GM21576 (cell line): Measurements from ENCODE around the gene EFR3B.

ENCODE experiments used
- ATAC-seq: cut with Tn5 transposase; IDR thresholded peaks from one replicate; pipeline ENCODE4 v1.9.1; 2021; ENCODE audit warnings: mild to moderate bottlenecking, moderate library complexity; ENCODE audit not compliant: unreplicated experiment

The EFR3B gene

DNA sequence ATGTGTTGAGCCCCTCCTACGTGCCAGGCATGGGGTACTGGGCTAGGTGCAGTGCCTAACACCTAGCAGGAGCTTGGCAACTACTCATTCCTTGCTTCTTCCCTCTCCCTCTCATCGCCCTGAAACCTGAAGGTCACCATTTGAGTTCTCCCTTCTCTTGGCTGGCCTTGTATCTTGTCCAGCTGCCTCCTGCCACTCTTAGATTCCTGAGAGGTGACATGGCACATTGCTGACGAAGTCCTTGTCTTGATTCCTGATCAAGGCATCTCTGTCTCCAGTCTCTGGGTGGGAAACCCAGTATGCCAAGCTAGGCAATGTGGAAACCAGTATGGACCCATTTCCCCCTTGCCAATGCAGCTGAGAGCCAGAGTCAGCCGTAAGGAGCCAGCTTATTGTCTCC is 9.0 kb upstream of the EFR3B start:
- no peak for ATAC-seq

DNA sequence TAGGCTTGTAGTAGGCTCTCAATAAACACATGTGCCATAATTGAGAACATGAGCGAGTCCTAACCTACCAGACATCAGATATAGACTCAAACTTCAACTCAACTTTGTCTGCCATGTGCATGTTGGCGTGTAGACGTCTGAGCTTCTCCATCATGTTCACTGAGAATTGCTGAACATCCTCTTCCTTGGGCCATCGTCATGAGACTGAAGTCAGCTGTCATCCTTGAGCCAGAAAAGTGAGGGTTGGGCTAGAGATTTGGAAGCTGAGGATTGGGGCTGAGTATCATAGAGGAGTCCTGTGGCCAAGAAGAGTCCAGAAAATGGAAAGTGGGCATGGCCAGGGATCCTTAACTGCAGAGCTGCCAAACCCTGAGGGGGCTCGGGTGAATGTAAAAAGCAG is 7.8 kb upstream of the EFR3B start:
- ATAC-seq: no peak

DNA sequence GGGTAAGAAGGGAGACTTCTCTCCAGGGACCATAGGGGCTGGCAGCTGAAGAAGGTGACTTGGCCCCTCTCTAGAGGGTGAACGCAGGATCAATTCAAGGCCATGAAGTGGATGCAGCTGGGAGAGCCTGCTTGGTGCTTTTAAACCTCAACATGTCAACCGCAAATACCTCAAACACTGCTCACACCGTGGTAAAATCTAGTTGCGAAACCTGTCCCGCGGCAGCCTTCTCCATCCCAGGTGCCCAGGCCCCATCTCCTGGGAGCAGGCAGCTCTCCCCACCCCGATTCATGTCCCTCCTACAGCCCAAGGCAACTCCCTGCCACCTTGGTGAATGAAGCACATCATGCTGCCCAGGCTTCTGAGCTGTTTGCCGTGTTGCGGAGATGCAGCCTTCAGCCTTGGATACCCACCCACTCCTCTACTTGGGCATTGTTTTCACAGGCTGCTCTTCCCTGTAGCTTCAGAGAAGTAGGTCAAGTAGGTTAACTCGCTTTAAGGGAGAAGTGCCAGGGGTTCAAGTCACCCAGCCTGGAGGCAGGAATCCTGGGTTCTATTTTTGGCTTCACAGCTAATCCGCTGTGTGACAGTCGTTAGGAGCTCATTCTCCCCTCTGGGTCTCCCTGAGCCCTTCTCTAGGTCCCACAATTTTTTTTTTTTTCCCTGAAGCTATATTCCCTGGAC is 6.2 kb upstream of the EFR3B start:
- no peak for ATAC-seq

DNA sequence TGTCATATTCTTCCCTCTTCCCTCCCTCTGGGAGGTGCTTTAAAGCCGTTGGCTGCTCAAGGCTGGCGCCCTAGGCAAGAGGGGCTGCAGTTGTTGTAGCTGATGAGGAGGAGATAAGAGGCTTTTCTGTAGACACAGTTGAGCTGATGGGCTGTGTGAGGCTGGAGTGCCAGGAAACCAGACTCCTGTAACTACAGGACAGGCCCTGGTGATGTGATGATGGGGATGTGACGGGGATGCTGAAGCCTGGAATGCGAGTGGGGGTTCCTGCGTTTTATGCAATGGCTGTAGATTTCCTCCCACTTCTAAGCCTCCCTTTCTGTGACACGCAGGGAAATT is 5.7 kb upstream of the EFR3B start:
- ATAC-seq: no peak

DNA sequence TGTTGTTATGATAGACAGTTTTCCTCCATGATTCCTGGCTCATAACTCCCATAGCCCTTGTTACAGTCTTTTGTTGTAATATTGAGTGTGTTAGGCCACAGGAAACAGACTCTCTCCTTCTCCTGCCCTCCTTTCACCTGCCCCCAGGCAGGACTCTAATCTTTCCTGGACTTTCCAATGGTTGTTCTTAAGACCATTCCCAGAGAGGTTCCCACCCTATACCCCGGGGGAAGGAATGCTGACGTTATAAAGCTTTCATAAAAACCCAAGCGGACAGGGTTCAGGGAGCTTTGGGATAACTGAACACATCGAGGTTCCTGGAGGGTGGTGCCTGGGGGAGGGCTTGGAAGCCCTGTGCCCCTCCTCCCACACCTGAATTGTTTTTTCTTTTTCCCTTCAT is 2.8 kb upstream of the EFR3B start:
- ATAC-seq: no peak

DNA sequence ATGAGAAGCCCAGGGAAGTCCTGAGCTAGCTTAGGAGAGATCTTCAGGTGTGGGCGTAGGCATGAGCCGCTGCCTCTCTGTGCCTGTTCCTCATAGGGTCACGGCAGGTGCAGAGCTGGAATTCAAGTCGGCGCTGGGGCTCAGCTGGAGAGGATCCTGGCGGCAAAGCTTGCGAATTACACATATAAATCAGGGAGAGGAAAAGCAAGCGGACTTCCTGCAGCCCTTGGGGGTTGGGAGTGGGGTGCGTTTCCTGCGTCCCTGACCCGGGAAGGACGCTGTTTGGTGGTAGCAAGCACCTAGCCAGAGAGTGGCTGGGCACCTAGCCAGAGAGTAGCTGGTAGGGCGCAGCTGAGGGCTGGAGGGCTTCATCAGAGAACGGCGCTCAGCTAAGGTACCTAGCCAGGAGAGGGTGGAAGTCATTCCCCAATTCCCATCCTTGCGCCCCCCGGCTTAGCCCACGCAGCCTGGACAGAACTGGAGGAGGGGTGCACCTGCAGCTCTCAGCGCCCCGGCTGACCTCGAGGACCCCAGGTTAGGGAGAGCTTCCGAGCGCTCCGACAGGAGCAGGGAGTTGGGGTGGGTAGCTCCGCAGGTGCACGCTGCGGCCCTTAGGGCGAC is 459 bp upstream of the EFR3B start:
- peak; percentile 2 for ATAC-seq

DNA sequence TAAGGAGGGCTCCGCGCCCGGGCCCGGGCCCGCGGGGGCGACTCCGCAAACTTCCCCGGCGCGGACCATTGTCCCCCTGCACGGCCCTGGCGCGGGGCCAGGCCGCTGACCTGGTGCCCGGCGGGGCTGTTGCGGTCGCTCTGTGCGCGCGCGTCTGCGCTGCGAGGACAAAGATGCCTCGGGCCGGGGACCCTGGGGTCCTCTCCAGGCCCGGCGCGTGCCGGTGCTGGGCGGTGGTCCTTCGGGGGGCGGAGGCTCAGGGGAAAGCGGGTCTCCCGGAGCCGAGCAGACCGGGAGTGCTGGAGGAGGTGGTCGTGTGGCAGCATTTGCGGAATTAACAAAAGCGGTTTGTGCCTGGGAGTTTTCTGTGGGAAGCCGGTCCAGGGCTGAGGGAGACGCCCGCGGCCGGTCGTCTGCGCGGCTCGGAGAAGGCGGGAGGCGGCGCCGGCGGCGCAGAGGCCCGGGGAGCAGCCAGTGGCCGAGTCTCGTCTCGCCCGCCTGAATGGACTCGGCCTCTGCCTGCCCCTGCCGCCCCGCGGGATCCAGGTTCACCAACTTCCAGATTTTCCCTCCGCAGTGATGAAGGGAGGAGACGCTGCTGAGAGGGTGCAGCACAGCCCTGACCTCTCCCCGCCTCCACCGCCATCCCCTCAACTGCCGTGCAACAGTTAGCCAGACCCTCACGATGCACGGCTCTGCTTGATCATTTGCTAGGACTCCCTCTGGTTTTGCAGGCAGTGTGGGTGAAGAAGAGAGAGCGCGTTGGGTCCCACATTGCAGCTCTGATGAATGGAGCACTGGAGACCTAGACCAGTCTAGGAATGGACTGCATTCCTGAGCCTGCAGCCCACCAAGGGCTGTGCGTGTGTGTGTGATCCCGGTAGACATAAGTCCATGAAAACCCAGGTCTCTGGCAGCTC is 705 bp downstream of the EFR3B start:
- ATAC-seq: no peak

DNA sequence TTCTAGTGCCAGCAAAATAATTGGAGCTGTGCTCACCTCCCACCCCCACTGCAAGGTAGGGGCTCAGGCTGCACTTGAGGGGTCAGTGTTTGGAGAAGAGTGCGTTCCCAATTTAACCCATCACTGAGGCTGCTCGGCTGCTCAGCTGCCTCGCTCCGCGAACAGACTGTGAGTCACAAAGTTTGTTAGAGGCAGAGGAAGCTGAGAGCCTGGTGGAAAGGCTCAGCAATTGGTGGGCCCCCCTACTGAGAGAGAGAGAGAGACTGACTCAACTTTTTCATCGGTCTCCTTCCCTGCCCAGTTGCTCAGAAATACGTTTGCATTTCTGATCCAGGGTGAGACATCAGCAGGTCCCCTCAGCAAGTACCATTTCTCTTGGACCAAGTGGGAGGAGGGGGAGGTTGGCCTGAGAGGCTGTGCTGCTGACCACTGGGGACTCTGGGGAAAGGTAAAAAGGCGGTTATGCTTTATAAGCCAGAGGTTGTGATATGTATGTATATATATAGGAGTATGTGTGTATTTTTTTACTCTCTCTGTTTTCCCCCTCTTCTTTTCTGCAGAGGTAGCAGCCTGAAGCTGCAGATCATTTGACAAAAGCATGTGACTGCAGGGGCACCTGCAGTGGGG is 1.5 kb downstream of the EFR3B start:
- no peak for ATAC-seq

DNA sequence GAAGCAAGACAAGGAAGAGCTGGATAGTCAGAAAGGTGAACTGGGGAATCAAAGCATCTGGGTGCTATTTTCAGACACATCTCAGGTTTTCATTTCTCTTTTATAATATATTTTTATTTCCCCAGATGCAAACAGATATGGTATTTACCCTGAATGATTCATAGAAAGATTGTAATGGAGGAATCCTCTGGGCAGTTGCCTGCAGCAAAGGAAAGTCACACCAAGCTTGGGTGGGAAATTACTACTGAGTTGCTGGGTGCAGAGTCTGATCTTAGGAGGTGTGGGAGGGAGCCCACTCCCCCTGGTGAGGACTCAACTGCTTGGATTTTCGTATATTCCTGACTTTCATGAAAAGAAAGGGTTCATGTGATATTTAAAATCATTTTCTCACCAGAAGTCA is 2.1 kb downstream of the EFR3B start:
- no peak for ATAC-seq

DNA sequence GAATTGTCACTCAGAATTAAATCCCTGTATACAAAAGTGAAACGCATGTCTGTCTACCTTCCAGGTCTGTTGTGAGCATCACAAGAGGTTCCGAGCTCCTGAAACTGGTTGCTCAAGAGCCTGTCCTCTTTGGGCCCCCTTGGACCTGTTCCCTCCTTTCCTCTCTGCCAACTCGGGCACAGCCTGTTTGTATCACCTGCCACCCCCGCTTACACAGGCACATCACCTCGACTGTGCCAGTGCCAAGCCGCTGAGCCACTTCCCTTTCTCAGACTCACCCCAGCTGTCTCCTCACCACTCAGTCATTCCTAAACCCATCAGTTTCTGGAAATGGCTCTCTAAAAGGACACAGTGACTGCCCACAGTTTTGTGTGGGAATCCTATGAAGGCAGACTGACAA is 3.1 kb downstream of the EFR3B start:
- ATAC-seq: no peak

DNA sequence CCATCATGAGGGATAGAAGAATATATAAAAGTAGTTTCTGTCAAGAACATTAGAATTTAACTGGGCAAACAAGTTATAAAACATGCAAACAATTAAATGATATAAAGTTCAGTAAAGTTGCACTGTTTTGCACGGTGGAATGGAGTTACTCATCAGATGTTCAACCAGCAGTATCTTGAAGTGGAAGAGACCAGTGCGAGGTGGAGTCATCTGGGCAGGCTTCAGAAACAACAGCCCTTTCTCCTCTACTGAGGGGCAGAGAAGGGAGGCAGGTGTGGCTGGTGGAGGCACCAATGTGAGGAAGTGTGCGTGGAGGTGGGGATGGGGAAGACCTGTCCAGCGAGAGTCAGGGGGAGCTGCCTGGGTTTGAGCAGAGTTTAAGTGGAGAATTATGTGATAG is 7.5 kb downstream of the EFR3B start:
- ATAC-seq: no peak

DNA sequence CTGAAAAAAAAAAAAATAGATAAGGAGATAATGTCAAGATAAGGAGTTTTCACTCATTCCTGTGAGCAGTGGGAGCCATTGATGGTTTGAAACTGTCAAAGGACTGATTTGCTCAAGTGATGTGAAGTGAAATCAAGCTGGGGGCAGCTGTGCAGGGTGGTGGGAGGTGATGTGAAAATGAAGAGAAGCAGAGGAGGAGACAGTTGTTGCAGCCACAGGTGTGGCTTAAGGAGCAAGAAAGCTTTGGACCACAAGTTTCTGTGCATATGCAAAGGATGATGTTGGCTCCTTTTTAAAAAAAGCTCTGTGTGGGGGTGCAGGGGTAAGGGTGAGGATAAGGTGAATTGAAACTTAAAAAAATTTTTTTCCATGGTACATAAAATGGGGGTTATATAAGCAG is 8.3 kb downstream of the EFR3B start:
- ATAC-seq: peak; percentile 57

DNA sequence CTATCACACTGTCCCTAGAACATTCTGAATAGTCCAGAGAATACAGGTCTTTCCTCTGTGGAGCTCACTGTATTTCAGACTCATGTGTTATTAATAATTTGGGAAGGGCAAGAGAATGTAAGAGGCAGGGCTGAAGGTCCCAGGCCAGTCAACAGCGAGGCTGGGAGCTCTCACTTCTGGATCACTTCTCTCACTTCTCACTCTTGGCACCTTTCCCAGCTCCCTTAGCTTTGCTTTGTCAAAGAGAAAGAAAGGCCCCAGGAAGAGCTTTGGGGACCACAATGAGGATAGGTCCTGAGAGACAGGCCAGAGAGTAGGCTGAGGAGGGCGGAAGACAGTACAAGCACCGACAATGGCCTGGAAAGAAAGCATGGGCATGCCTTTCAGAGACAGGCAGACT is 11.2 kb downstream of the EFR3B start:
- no peak for ATAC-seq

DNA sequence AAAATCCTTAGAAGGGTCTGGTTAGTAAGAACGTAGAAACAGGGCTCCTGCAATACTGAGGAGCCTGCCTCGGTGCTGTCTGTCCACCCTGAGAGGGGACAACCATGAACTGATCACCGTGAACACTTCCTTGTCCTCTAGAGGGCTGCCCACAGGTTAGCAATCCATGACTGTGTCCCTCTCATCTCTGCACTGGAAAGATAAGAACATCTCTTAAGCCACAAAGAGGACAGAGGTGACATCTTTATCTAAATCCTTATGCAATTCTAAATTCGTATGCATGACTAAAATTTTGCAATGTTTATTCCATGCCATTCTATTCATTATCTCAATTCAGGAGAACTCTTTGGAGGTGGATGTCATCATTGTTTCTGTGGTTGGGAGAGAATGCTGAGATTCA is 12.8 kb downstream of the EFR3B start:
- ATAC-seq: no peak

DNA sequence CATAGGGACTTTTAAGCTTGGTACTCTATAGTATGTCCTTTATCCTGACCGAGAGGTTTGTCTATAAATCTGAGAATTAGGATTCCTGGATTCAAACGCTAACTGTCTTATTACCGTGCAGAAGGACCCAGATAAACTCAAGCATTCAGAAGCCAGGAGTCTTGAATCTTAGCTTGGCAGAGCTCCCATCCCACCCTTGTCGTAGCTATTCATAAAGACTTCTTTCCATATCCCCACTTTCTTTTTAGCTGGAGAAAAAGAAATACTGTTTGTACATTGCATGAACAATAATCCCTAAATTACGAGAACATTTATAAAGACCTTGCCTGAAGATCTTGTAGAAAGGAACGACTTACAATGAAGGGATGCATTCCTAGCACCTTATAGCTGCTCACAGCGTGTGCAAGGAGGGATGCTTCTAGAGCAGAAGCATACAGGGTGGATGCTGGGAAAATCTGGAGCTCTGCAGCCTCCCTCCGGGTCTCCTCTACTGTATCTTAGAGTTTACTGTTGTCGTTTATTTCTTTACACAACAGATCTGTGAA is 13.6 kb downstream of the EFR3B start:
- no peak for ATAC-seq

DNA sequence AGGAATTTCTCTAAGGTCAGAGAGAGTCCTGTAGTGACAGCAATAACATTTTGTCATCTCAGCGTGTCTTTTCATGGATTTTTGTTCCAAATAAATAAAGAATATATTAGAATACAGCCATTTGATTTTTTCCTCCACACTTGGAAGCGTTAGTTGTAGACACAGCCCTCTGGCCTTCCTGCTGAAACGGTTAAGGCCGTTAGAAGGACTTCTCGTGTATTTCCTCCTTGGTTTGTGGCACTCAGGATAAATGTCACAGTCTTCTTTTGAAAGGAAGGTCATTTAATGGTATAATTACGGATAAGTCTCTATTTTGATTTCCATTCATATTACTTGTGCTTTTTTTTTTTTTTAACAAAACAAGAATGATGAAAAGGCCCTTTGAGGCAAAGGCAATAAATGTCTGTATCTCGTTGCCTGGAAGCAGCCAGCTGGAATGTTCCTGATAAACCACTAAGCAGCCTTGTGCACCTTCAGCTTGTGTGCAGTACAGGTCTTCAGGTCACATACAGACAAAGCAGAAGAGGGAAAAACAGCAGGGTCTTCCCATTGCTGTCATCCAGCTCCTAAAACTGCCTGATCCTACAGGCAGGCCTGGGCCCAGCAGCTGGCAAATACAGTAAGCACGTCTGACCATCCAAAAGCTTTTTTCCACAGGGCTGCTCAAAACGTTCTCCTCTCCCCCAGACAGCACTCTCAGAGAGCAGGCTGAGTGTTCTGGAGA is 14.4 kb downstream of the EFR3B start:
- no peak for ATAC-seq

DNA sequence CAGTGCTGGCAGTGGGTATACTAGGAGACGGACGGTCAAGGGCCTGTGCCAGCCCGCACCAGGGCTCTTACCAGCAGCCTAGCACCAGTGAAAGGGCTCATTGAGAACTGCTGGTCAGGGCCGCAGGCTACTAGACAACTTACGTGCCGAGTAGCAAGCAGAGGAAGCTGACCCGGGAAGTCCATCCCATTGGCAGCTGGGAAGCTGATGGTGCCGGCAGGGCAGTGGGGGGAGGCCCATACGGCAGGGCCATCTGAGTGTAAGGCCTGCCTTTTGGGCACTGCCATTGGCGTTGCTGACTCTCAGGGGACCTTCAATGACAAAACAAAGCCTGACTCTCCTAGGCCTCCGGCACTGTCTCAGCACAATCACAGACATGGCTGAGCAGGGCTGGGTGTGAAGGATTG is 20.6 kb downstream of the EFR3B start:
- no peak for ATAC-seq

DNA sequence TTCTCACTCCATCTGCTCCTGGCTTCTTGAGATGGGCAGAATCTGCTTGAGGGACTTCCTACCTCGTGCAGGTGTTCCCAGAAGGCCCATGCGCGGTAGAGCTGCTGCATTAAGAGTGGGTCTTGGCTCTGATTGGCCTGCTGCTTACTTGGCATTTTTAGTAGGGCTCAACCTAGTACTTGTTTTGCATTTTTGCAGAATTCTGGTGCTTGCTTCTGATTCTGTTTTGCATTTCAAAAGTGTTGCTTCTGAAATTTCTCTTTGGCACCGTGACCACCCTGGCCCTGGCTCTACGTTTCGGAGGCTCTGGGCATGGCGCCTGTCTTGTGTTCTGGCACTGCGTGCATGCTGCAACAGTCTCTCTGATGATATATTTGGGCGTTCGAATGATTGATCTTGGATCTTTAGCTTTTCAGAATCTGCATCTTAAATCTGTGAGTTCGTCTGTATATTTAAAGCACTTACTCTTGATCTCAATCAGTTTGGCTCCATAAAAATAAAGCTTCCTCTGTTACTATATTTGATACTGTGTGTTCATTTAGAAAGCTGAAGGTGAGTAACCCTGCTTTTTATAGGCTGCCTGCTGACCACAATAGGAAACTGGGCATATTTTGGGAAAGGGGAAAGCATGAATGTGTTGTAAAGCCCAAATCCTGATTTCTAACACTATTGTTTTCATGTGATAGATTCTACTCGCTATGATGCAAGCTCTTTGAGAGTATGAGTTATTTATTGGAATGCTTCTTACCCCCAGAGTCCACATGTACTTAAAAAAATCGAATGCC is 22.2 kb downstream of the EFR3B start:
- peak; percentile 67 for ATAC-seq

DNA sequence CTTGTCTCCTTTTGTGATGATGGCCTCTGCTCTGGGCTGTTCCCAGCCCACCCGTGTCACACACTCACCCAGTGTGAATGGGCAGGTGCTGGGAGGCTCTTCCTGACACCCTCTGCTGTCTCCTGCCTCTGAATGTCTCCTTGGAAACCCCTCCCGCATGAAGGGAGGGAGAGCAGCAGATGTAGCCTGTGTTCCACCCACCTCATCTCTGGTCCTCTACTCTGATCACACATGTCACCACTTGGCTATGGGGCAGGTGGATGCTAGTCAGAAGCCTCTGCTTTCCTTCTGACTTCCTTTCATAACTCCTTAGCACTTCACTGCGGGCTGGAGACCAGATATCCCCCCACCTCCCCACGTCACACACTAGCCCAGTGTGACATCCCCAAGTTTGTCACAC is 23.9 kb downstream of the EFR3B start:
- no peak for ATAC-seq

DNA sequence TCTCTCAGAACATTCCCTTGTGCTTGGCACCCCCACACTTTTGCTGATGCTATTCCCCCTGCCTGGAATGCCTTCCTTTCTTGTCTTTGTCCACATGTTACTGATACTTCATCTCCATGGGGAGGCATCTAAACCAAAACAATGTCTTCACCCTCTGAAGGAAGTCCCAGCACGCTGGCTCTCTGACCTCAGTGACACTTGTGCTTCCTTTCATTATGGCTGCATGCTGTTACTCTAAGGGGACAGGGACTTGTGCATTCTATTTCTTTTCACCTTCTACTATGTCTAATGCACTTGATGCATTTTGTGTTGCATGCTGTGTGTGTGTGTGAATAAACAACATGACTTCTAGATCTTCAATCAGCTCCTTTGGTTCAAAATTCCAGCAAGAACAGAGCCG is 24.6 kb downstream of the EFR3B start:
- no peak for ATAC-seq
